GM20000 (cell line): ENCODE data around the gene ZNF407.

Experiments
- DNase-seq: peaks from one replicate; pipeline ENCODE4 v3.0.0; 2012; ENCODE audit warnings: low spot score
- CTCF ChIP-seq: IDR thresholded peaks from 2 replicates; pipeline ENCODE4 v1.5.1; 2012; ENCODE audit warnings: mild to moderate bottlenecking, control low read depth; ENCODE audit errors: extremely low read depth, missing control alignments

ZNF407 gene

GRCh38 chr18:74692367-74693013 is 94.8 kb downstream of the ZNF407 start:
- TF ChIP-seq CTCF = no peak
- no peak for DNase-seq

- TF ChIP-seq CTCF = no peak
- no peak for DNase-seq
Observed at GRCh38 chr18:74694436-74694835, 96.8 kb downstream of the ZNF407 start.

- TF ChIP-seq CTCF = no peak
- DNase-seq = no peak
Observed at GRCh38 chr18:74695170-74695569, 97.5 kb downstream of the ZNF407 start.

GRCh38 chr18:74698881-74699280 is 101.2 kb downstream of the ZNF407 start:
- no peak for DNase-seq
- no peak for TF ChIP-seq CTCF

- no peak for DNase-seq
- TF ChIP-seq CTCF = no peak
Observed at GRCh38 chr18:74699455-74699854, 101.8 kb downstream of the ZNF407 start.

- no peak for TF ChIP-seq CTCF
- DNase-seq = no peak
Observed at GRCh38 chr18:74702950-74703349, 105.3 kb downstream of the ZNF407 start.

- TF ChIP-seq CTCF = no peak
- DNase-seq = no peak
Observed at GRCh38 chr18:74708169-74708568, 110.5 kb downstream of the ZNF407 start.
